Left renal pelvis (tissue), 4 donors: ENCODE data around the gene HPCAL4. TPM values are rescaled to one million over a fixed set of nuclear protein-coding genes. Genes with fewer than 3 reads are reported as not detected.

Source experiments
- DNase-seq, 4 donors: peaks; one replicate each; pipeline ENCODE4 v3.0.0-alpha.2; 2013; ENCODE audit warnings: low read depth in 4 of 4, low spot score in 3 of 4
- polyA plus RNA-seq, 4 donors: library from polyadenylated mRNA; unstranded; fragments of 120-200 nt; gene quantifications; one replicate each; pipeline ENCODE4 v1.2.1, GENCODE V29; 2013; ENCODE audit not compliant: insufficient read length in 4 of 4

The HPCAL4 gene
- polyA plus RNA-seq, 4 donors = 0.69 to 6.8 (median 1.2) TPM

DNA sequence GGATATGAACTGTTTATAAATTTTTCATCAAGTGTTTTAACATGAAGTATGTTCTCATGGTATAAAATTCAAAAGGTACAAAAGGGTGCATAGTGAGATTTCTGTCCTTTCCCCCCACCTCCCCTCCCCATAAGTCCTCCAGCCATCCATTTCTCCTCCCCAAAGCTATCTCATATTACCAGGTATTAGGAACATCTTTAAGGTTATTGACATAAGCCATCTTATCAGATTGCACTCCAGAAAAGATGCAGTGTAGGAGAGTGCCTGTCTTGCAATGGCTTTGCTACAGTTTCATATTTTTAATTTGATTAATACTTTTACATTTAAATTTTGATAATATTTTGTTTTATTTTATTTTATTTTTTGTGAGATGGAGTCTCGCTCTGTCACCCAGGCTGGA lies 13.5 kb upstream of the HPCAL4 start:
- DNase-seq = no peak

DNA sequence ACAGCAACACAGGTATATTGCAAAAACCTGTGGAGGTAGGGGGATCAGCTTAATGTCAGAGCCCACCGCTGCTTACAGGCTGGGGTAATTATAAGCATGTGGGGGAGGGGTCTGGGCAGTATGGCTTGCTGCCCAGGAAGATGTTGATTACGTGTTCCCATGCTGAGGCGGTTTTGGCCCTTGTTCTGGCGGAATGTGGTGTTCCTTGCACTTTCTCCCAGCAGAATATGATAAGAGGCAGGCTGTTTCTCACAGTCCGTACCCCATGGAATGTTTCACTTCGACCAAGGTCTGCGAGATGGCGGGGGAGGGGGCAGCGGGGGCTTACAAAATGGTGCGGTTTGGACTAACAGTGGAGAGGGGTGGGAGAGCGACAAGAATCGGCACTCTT lies 9.8 kb upstream of the HPCAL4 start:
- DNase-seq = no peak

DNA sequence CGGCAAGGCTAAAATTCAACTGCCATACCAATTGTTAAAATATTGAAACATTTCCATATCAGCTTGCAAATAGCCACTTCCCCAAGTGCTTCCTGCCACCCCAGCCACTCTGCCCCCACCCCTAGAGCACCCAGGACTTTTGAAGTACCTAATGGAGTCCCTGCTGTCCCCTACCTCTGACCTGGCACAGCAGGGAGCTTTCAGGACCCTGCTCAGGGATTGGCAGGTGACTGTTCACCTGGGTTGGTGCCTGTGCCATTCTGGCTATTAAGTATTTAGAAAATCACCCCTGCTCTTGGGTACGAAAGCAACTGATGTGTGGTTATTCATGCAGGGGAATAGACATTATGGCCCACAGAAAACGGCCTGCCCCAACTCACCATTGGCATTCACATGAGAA lies 9.1 kb upstream of the HPCAL4 start:
- DNase-seq = no peak

DNA sequence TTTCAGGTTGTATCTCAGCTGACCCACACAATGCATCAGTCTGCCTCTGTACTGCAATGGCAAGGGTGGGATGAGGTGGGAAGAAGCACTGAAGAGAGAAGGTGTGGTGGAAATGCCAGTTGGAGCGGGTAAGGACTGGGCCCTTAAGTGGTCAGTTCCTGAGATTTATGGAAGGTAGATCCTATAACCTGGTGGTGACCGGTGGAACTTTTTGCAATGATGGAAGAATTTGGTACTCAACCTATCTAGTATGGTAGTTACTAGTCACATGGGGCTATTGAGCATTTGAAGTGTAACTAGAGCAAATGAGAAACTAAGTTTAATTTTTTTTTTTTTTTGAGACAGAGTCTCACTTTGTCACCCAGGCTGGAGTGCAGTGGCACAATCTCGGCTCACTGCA lies 8.2 kb upstream of the HPCAL4 start:
- no peak for DNase-seq

DNA sequence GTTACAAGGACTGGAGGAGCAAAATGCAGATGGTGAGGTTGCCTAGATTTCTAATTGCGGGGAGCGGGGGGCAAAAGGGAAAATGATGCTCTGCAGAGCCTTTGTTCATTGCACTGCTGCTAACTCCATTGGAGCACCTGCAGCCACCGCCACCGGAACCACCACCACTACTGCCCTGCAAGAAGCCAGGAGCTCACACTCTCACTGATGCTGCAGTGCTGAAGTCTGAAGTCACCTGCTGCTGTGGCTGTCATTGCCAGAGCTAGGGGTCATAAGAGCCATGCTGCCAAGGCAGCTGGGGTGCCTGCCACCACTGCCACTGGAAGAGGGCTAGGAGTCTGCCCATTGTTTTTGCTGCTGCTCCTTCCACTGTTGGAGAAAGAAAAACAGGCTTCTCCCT lies 7.3 kb upstream of the HPCAL4 start:
- DNase-seq = no peak

DNA sequence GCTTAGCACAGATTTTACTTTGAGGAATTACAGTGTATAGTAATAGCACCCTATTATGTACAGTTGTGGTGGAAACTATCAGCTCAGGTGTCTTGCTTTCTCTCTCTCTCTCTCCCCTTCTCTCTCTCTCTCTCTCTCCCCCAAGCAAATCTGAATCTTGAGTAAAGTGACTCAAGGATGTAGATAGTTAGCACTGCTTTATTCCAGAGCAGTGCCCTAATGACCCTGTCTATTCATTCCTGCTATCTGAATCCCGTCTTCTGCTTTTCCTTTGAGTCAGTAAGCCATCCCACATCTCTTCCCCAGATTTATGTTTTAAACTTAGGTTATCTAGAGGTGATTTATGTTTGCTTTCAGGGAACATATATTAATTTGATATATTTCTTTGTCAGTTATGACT lies 5.2 kb upstream of the HPCAL4 start:
- no peak for DNase-seq

DNA sequence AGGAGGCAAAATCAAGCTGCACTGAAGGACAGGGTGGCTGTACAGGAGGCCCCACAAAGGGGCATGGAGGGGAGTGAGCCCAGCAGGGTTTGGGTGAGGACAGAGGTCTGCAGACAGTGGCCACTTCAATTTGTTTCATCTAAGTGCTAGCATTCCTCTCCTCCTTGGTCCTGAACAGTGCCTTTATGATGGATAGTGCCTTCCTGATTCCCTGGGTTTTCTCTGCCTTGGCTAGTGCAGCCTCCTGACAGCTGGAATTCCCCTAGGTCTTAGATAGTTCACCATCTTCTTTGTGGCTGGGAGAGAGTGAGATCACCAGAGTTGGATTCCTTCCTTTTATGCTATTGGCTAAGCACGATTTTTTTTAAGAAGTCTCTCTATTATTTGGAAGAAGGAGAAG lies 3.8 kb upstream of the HPCAL4 start:
- no peak for DNase-seq

DNA sequence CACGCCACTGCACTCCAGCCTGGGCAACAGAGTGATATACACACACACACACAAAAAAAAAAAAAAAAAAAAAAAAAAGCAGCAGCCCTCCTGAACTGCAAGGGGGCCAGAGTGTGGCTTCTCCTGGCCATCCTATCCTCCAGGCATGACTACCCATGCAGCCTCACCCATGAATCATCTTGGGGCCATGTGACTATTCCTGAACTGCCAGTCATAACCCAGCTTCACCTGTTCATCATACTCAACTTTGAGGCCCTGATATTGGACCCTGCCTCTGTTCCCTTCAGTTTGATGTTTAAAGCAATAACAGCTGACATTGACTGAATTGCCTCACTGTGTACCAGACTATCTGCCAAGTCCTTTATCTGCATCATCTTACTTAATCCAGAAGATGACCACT lies 2.8 kb upstream of the HPCAL4 start:
- DNase-seq = no peak

DNA sequence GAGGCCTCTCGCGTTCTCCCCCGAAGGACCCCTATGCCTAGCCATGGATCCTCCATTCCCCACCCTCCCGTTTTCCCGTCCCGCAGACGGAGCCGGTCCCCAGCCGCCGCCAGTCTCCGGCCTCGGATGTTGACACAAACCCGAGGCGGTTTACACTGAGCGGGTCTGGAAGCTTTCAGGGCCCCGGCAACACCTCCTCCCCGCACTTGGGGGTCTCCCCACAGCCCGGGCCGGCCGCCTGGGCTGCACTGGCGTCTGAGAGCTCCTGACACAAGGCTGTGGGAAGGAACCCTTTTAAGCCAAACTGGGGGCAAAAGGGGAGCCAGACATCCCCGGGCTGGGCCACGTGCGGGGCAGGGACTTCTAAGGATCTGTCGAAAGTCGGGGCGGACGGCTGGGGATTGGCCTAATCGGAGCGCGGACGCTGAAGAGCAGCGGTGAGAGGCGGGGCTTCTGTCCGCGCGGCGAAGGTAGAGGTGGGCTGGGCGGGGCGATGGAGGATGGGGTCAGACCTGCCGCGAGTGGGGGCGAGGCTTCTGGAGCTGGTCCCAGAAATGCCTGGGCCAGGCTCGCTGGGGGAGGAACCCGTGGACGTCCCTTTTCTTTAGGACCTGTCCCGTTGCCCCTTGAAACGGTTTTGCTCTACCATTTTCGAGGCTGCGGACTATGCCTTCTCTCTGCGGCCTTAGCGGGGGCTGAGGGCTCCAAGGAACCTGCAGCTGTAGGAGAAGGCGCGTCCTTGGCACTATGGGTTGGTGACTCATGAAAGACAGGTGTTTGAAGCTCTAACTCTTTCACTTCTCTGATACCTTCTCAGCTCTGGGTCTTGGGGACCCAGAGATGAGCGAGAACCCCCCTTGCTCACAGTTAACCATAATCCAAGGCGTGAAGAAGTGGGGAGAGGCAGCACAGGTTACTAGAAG lies 1.2 kb upstream of the HPCAL4 start:
- DNase-seq = no peak

DNA sequence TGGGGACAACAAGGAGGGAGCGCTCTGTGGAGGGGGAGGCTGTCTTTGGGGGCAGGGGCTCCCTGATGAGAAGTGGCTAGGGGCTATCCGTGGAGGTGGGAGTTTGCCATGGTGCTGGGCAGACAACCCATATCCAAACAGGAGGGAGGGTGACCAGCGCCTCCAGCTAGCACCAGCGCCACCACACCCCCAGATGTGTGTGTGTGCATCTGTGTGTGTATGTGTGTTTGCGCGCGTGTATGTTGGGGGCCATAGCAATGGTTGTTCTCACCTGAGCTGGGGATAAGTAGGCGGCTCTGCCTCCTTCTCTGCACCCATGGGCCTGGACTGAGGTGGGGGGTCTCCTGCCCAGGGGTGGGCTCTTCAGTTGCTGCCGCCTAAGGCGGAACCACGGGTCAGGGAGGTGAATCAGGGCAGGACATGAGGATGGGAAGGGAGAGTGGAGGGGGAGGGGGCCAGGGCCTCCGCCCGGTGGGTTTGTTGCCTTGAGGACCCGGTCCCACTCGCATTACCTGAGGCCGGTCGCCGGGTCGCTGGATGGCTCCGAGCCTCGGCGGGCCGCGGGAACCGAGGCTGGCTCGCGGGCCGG lies 345 bp downstream of the HPCAL4 start:
- DNase-seq = no peak

DNA sequence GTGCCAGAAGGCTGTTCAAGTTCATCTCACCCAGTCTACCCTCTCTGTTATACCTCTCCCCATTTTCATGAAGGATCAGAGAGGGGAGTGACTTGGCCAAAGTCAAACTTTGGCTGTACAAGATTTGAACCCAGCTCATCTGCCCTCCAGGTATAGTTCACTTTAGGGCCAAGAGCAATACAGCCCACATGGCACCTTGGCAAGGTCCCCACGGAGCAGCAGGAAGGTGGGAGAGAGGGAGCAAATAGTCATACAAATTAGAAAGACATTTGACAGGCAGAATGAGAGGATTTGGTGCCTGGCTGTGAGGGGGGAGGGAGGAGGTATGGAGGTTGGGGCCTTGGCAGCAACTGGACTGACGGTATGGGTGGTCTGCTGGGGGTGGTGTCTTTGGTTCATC lies 1.0 kb downstream of the HPCAL4 start:
- DNase-seq = no peak

DNA sequence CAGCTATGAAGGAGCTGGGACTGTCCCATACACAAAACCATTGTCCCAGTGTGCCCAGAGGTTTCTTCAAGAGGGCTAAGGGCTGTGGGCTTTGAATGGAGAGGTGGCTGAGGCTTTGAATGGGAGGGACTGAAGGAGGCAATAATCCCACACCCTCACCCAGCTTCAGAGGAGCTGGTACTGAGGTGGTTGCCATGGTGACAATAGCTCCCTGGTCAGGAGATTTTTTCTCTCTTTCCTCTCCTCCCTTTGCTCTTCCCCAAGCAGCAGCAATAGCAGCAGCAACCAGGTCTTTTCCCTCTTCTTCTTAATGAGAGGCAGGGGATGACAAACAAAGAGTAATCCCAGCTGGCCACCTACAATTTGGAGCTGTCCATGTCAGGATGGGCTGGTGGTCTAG lies 1.6 kb downstream of the HPCAL4 start:
- no peak for DNase-seq

DNA sequence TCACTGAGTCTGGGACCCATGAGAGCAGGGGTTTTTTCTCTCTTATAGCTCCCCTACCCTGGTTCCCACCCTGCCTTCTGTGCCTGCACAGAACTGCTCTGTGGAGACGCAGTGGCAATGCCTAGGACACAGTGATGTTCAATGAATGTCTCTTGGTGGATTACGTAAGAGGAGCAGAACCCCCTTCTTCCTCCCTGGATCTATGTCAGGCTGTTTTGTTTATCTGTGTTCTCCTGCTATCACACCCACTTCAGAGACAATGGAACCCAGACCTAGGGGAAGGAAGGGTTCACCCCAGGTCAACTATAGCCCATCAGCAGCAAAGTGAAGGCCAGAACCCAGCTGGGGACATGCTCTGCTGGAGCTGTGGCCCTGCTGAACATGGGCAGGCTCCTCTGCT lies 2.0 kb downstream of the HPCAL4 start:
- DNase-seq = no peak

DNA sequence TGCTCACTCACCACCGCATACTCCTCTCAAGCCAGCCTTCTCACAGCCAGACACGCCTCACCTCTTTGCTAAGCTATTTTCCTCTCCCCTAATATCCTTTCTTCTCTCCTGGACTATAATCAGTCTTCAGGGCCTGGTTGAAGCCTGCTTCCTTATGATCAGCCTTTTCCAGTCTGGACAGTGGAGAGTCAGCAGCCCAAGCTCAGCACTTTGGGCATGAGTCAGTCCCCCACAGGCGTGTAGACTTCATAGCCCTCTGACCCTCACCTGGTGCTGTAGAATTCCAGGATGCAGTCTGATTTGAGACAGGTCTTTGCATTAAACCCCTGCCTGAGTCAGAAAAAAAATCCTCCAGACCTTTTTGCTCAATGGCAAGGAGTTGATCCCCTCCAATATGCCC lies 2.5 kb downstream of the HPCAL4 start:
- no peak for DNase-seq

DNA sequence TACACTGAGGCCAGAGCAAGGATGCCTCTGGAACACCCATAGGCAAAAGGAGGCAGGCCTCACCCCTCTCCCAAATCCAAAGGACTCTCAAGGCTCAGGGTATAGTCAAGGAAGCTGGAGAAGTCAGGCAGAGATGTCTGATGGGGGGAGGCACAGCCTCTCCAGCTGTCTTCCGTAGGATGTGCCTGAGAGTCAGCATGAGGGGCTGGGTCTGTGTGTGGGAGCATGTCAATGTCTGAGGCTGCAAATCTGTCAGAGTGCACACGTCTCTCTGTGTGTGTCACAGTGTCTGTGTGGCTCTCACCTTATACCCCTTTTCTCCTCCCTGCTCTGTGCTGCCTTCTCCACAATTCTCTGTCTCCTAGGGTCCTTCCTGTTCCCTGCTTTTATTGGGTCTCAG lies 4.0 kb downstream of the HPCAL4 start:
- no peak for DNase-seq

DNA sequence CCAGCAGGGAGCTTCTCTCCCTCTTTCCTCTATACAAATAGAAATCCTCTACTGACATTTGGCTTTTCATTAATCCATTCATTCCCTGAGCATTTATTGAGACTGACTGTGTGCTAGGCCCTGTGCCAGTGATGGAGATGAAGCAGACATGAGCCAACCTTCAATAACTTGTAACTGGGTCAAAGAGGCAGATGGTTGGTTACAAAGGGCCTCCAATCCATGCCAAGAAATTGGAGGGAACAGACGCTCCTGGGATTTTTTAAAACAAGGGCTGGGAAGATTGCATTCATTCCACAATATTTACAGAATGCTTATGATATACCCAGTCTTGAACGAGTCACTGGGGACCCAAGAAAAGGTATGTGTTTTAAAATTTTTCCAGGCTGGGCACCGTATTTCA lies 6.2 kb downstream of the HPCAL4 start:
- DNase-seq = no peak

DNA sequence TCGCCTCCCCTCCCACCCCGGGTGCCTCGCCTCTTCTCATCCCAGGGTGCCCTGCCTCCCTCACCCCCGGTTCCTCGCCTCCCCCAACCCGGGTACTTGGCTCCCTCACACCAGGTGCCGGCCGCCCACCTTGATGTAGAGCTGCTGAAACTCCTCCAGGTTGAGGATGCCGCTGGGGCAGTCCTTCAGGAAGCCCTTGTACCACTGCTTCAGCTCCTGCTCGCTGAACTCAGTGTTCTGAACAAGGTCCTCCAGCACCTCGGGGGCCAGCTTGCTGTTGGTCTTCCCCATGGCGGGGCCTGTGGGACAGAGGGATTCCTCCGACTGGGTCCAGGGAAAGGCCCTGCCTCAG lies 6.9 kb downstream of the HPCAL4 start:
- DNase-seq = no peak

DNA sequence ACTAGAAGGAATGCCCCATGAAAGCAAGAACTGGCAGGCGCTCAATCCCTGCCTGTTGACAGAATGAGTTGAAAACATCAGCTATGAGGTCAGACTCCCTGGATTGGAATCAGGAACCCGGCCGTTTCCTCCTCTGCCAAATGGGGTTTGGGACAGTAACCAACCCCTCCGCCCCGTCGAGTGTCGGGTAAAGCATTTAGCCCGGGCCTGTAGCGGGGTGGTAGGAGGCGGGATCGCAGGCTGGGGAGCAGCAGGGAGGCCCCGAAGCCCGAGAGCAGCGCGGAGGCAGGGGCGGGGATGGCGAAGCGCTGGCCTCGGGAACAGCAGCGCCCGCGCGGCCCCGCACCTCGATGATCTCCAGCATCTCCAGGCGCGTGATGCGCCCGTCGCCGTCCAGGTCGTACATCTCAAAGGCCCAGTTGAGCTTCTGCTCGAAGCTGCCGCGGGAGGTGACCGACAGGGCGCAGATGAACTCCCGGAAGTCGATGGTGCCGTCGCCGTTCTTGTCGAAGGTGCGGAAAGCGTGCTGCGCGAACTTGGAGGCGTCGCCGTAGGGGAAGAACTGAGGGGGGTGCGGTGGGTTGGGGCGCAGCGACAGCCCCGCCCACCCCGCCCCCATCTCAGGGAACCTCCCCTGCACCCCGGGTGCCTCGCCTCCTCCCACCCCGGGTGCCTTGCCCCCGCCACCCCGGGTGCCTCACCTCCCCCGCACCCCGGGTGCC lies 7.5 kb downstream of the HPCAL4 start:
- DNase-seq = no peak

DNA sequence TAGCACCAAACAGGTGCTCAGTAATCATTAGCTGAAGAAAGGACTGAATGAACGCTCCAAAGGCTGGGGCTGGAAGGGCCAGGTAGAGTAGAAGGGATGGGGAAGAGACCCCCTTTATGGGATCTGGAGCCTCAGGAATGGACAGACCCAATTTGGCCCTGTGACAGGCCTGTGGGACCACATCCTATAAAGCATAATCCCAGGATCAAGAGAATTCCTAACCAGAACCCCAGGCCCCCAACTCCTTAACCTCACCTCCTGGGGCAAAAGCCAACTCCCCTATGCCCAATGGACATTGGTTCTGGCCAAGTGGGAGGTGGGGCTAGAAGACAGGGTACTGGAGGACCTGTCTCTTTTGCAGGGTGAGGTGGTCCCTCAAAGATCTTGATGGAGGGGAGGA lies 9.2 kb downstream of the HPCAL4 start:
- no peak for DNase-seq

DNA sequence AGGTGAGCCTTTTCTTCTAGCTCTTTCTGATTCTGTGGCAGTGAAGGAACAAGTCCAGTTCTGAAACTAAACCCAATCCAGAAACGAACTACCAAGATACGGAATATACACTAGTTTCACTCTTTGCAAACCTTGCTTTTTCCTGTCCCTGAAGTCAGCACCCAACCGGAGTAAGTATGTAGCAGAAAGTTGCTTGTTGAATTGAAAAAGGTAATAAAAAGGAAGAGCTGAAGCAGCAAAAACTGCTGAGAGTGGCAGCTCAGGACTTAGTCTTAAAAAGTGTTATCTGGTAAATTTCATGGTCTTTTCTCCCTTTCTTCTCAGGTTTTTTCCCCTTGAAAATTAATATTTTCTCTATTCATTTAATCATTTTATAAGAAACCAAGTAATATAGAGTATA lies 9.9 kb downstream of the HPCAL4 start:
- no peak for DNase-seq

DNA sequence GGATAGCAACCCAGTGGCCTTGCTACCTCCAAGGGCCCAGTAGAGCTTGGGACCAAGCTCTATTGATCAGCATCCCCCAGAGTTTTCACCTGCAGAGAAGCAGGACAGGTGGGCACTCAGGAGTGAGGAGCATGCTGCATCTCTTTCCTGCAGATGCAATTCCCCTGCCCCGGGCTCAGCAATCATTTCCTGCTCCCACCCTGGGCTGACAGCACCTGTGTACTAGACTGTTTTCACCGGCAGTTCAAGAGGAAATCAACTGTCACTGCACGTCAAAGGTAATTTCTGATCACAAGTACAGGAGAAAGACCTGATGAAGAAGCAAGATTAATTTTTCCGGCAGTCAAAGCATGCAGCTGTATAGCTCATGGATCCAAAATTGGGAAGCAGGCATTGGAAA lies 10.5 kb downstream of the HPCAL4 start:
- no peak for DNase-seq

DNA sequence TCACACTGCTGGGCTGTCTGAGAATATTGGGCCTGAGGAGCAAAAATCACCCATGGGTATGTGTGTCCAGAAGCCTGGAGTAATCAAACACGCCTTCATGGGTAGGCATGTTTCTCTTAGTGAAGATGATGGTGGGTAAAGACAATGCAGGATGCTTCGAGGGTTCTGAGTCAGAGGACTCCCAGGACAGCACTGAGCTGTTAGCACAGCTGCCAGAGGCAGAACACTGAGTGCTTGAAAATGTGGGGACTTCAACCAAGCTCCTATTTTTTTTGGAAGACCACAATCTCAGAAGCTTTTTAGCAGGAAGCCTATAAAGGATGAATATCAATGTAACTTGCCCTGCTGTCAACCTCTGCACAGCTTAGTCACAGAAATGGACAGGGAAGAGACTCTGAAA lies 11.4 kb downstream of the HPCAL4 start:
- no peak for DNase-seq
